ENCODE data around the gene KLHL34. TPM values are rescaled to one million over a fixed set of nuclear protein-coding genes. Genes with fewer than 3 reads are reported as not detected.

KLHL34 gene
- total RNA-seq, 3 donors from 2014 or later = 0.32 TPM; not detected in 2

DNA sequence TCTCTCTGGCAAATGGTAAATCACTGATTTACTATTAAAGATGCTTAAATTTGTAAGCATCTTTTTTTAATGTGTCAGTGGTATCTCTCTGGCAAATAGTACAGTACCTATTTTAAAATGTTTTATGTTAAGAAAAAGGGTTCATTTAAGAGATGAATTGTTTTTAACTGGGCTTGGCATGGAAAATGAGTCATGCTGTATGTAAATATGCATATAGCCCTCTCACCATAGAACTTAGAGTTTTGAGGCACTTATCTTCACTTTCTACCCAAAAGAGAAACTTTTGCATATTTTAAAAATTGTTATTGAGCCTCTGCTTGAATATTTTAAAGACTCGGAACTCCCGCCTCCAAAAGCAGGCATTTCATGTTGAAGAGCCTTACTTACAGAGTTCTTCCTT lies 37.9 kb downstream of the KLHL34 start:
- no peak for DNase-seq (ENCODE audit: low spot score in 2 of 2)
- intact Hi-C loops (cut with DNase I; ENCODE audit: low total_unique reads) = no loop called here

DNA sequence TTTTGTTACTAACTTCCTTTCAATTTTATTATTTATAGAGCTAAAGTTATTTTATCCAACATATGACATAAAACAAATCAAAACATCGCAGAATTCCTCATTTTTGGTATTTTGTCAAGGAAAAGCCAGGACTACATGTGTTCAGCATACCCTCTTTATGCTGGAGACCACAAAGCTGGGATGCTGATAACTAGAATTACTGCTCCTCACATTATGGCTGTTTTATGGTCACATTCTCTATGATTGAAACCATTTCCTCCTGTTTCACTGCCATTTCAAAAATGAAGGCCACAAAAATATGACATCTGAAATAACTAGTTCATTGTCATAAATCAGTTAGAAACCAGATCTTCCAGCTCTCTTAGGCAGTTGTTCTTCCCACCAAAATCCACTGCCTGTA lies 41.7 kb downstream of the KLHL34 start:
- H3K9me3 ChIP-seq = no peaks in the 10 kb centered on the region

More for the DNA sequence above, 37.9 kb downstream of the KLHL34 start:
- no peaks in the 10 kb centered on the region for H3K4me1 ChIP-seq
- no peak overlapping the region for H3K27ac ChIP-seq
- no peaks in the 10 kb centered on the region for H3K9me3 ChIP-seq
- peaks cover 0 to 18% of the 10 kb centered on the region in 2 donors for H3K27me3 ChIP-seq
- H3K36me3 ChIP-seq = no peaks in the 10 kb centered on the region
- H3K4me3 ChIP-seq = no peak overlapping the region
- TF ChIP-seq, protein P1, sequence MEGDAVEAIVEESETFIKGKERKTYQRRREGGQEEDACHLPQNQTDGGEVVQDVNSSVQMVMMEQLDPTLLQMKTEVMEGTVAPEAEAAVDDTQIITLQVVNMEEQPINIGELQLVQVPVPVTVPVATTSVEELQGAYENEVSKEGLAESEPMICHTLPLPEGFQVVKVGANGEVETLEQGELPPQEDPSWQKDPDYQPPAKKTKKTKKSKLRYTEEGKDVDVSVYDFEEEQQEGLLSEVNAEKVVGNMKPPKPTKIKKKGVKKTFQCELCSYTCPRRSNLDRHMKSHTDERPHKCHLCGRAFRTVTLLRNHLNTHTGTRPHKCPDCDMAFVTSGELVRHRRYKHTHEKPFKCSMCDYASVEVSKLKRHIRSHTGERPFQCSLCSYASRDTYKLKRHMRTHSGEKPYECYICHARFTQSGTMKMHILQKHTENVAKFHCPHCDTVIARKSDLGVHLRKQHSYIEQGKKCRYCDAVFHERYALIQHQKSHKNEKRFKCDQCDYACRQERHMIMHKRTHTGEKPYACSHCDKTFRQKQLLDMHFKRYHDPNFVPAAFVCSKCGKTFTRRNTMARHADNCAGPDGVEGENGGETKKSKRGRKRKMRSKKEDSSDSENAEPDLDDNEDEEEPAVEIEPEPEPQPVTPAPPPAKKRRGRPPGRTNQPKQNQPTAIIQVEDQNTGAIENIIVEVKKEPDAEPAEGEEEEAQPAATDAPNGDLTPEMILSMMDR (IDR thresholded peaks at IDR 0.05) = no peak
- TF ChIP-seq POLR2AphosphoS5 (IDR thresholded peaks at IDR 0.05) (no peak), POLR2A (IDR thresholded peaks at IDR 0.05) (no peak)

DNA sequence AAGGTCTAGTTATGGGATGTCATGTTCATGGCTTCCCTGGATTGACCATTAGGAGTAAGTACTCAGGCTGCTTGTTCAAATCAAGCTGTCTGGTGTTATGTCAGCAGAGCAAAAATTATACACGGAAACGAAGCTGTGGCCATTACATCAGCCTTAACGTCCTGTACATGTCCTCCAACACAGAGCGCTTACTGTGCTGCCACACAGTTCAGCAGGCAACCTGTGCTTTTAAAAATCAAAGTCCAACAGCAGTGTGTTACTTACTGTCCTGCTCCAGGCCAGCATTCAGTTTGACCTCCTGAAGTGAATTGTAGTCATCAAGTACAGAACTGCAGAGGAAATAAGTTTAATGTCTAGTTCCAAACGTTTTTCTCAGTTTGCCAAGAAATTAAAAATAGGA lies 46.0 kb downstream of the KLHL34 start:
- Histone ChIP-seq H3K36me3 (no peaks in the 10 kb centered on the region), H3K9me3 (no peaks in the 10 kb centered on the region), H3K27ac (no peak overlapping the region), H3K4me3 (no peak overlapping the region), H3K27me3 (peaks cover 0 to 19% of the 10 kb centered on the region in 2 donors), H3K4me1 (no peaks in the 10 kb centered on the region)
- TF ChIP-seq POLR2AphosphoS5 (IDR thresholded peaks at IDR 0.05) (no peak), POLR2A (IDR thresholded peaks at IDR 0.05) (no peak)
- TF ChIP-seq, protein P1 (IDR thresholded peaks at IDR 0.05) = no peak
- DNase-seq (ENCODE audit: low spot score in 2 of 2) = no peak
- intact Hi-C loops (cut with DNase I; ENCODE audit: low total_unique reads) = no loop called here

More for the DNA sequence above, 41.7 kb downstream of the KLHL34 start:
- TF ChIP-seq, protein P1 (IDR thresholded peaks at IDR 0.05) = no peak
- TF ChIP-seq POLR2AphosphoS5 (IDR thresholded peaks at IDR 0.05) = no peak
- TF ChIP-seq POLR2A (IDR thresholded peaks at IDR 0.05) = no peak
- intact Hi-C loops (cut with DNase I; ENCODE audit: low total_unique reads) = loop anchor here (5.0 kb wide), 1 partner anchor 801 kb away; no protein-coding TSS in a partner anchor
- DNase-seq (ENCODE audit: low spot score in 2 of 2) = no peak
- H3K4me1 ChIP-seq = no peaks in the 10 kb centered on the region
- H3K36me3 ChIP-seq = no peaks in the 10 kb centered on the region
- peaks cover 0 to 28% of the 10 kb centered on the region in 2 donors for H3K27me3 ChIP-seq
- no peak overlapping the region for H3K27ac ChIP-seq
- no peak overlapping the region for H3K4me3 ChIP-seq

DNA sequence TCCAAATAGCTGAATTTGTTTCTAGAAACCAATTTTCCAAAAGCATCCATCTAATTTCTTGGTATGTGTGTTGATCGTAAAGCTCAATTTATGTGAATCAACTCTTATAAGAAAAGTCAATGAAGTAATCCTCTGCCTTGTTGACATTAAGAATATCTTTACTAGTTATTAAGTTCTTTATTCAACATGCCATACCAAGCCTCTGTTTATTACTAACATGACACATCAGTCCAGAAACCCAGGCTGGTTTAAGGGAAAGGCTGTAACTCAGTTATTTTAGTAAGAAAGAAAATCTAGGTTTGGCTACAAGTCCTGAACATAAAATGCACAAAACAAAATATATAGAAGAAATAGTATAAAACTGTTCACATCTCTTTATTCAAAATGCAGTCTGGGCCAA lies 48.0 kb downstream of the KLHL34 start:
- no peak for TF ChIP-seq POLR2AphosphoS5 (IDR thresholded peaks at IDR 0.05)
- TF ChIP-seq POLR2A (IDR thresholded peaks at IDR 0.05) = no peak
- H3K4me3 ChIP-seq = no peak overlapping the region
- intact Hi-C loops (cut with DNase I; ENCODE audit: low total_unique reads) = no loop called here
- H3K27me3 ChIP-seq = peaks cover 0 to 16% of the 10 kb centered on the region in 2 donors
- DNase-seq (ENCODE audit: low spot score in 2 of 2) = no peak
- no peaks in the 10 kb centered on the region for H3K9me3 ChIP-seq
- no peaks in the 10 kb centered on the region for H3K36me3 ChIP-seq
- H3K4me1 ChIP-seq = no peaks in the 10 kb centered on the region
- no peak overlapping the region for H3K27ac ChIP-seq

DNA sequence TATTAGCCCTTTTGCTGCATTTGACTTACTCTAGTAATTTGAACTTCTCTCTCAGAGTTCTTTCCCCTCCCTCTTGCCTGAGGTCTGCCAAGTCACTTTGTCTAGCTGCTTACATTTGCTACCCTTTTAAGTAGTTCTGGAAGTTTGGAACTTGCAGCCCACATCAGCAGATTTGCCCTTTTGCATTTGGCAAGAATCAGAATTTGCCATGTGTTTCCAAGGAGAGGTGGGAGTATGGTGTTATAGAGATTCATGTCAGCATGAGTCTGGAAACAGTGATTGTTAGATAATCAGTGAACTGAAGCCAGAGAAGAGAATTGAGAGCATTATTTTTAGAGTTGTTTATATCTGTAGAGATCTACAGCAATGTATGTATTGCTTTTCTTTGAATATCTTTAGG lies 52.1 kb downstream of the KLHL34 start:
- H3K27ac ChIP-seq = no peak overlapping the region
- no peak for TF ChIP-seq POLR2AphosphoS5 (IDR thresholded peaks at IDR 0.05)
- H3K9me3 ChIP-seq = no peaks in the 10 kb centered on the region
- no peaks in the 10 kb centered on the region for H3K36me3 ChIP-seq
- H3K4me3 ChIP-seq = no peak overlapping the region
- no peak for DNase-seq (ENCODE audit: low spot score in 2 of 2)
- intact Hi-C loops (cut with DNase I; ENCODE audit: low total_unique reads) = no loop called here
- peaks cover 0 to 4% of the 10 kb centered on the region in 2 donors for H3K27me3 ChIP-seq
- H3K4me1 ChIP-seq = no peaks in the 10 kb centered on the region

Other genes with a start within 250 kb of the KLHL34 start
- 1 to 10 TPM in 1 of 3 donors, not detected in 2; 1.0 TPM for gene SMPX, start 99.8 kb upstream of the KLHL34 start, total RNA-seq
- gene MBTPS2, start 181.3 kb upstream of the KLHL34 start, total RNA-seq = 10 to 100 TPM in 1 of 3 donors, 1 to 10 TPM in 2; 8.8 to 13.8 (median 9.9) TPM
- 1 to 10 TPM; 3.5 to 5.0 (median 3.6) TPM for gene YY2, start 197.7 kb upstream of the KLHL34 start, total RNA-seq

Measured in breast epithelium (tissue), 4 donors.